Neural progenitor cell (in vitro differentiated cells): Measurements from ENCODE around the gene CXorf65.

Experiments used
- EZH2phosphoT487 ChIP-seq: fragments of 200-600 bp; sonication (generic); IDR thresholded peaks from 2 replicates; pipeline ENCODE4 v1.6.1; 2017; ENCODE audit warnings: antibody characterized with exemption
- TF ChIP-seq, protein P1 (sequence below): fragments of 200-600 bp; sonication (generic); IDR thresholded peaks from 2 replicates; pipeline ENCODE4 v1.5.1; 2017; ENCODE audit warnings: antibody characterized with exemption, mild to moderate bottlenecking

GRCh38 chrX:71103110-71103983 is 3.2 kb downstream of the CXorf65 start:
- TF ChIP-seq EZH2phosphoT487 = no peak
- TF ChIP-seq, protein P1, sequence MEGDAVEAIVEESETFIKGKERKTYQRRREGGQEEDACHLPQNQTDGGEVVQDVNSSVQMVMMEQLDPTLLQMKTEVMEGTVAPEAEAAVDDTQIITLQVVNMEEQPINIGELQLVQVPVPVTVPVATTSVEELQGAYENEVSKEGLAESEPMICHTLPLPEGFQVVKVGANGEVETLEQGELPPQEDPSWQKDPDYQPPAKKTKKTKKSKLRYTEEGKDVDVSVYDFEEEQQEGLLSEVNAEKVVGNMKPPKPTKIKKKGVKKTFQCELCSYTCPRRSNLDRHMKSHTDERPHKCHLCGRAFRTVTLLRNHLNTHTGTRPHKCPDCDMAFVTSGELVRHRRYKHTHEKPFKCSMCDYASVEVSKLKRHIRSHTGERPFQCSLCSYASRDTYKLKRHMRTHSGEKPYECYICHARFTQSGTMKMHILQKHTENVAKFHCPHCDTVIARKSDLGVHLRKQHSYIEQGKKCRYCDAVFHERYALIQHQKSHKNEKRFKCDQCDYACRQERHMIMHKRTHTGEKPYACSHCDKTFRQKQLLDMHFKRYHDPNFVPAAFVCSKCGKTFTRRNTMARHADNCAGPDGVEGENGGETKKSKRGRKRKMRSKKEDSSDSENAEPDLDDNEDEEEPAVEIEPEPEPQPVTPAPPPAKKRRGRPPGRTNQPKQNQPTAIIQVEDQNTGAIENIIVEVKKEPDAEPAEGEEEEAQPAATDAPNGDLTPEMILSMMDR = no peak
